ENCODE results near the gene PTCHD1. TPM values are rescaled to one million over a fixed set of nuclear protein-coding genes. Genes with fewer than 3 reads are reported as not detected.

The PTCHD1 gene
- total and polyA plus RNA-seq, 2 experiments from 2014 or later = 3.0 to 7.7 TPM

- no peak for DNase-seq (ENCODE audit: low spot score)
- Histone ChIP-seq H3K4me1 (ENCODE audit: insufficient read depth) (no peaks in the 10 kb centered on the region), H3K27ac (no peak overlapping the region), H3K9me2 (replicated peaks; ENCODE audit: insufficient read depth) (no peaks in the 10 kb centered on the region), H3K4me2 (no peak overlapping the region), H3K27me3 (no peaks in the 10 kb centered on the region), H3K4me3 (no peak overlapping the region), H3K9me3 (ENCODE audit: low read depth) (no peaks in the 10 kb centered on the region), H4K20me1 (ENCODE audit: insufficient read depth, poor library complexity, severe bottlenecking) (no peaks in the 10 kb centered on the region), H2AFZ (no peak overlapping the region), H3K36me3 (replicated peaks; ENCODE audit: insufficient read depth, low read depth) (no peaks in the 10 kb centered on the region), H3K79me2 (no peaks in the 10 kb centered on the region)
- TF ChIP-seq CTCF (IDR thresholded peaks at IDR 0.05; ENCODE audit: poor library complexity) = no peak
- TF ChIP-seq EZH2phosphoT487 (IDR thresholded peaks at IDR 0.05; ENCODE audit: low read depth, severe bottlenecking, unreplicated experiment) = no peak
- no peak for TF ChIP-seq EZH2 (IDR thresholded peaks at IDR 0.05; ENCODE audit: borderline replicate concordance)
- 75% methylated on average over 1 of the region's 1 CpG for WGBS (ENCODE audit: low lambda C conversion rate, missing lambda C conversion rate)
Observed at GRCh38 chrX:23436875-23437274, 102.2 kb downstream of the PTCHD1 start.

GRCh38 chrX:23451266-23451665 lies 116.6 kb downstream of the PTCHD1 start:
- H3K4me3 ChIP-seq = no peak overlapping the region
- TF ChIP-seq CTCF (IDR thresholded peaks at IDR 0.05; ENCODE audit: poor library complexity) = no peak
- no peak for TF ChIP-seq EZH2 (IDR thresholded peaks at IDR 0.05; ENCODE audit: borderline replicate concordance)
- TF ChIP-seq EZH2phosphoT487 (IDR thresholded peaks at IDR 0.05; ENCODE audit: low read depth, severe bottlenecking, unreplicated experiment) = no peak

More at GRCh38 chrX:23451266-23451665, 116.6 kb downstream of the PTCHD1 start:
- Histone ChIP-seq H3K4me1 (ENCODE audit: insufficient read depth) (no peaks in the 10 kb centered on the region), H3K36me3 (replicated peaks; ENCODE audit: insufficient read depth, low read depth) (no peaks in the 10 kb centered on the region), H4K20me1 (ENCODE audit: insufficient read depth, poor library complexity, severe bottlenecking) (no peaks in the 10 kb centered on the region), H3K9me2 (replicated peaks; ENCODE audit: insufficient read depth) (no peaks in the 10 kb centered on the region), H3K79me2 (no peaks in the 10 kb centered on the region), H2AFZ (no peak overlapping the region), H3K9me3 (ENCODE audit: low read depth) (no peaks in the 10 kb centered on the region), H3K27ac (no peak overlapping the region), H3K27me3 (no peaks in the 10 kb centered on the region), H3K4me2 (no peak overlapping the region)
- WGBS (ENCODE audit: low lambda C conversion rate, missing lambda C conversion rate) = 68% methylated on average over 3 of the region's 3 CpGs
- DNase-seq (ENCODE audit: low spot score) = no peak
